Smooth muscle cell (in vitro differentiated cells): Measurements from ENCODE around the gene KCTD14. TPM values are rescaled to one million over a fixed set of nuclear protein-coding genes. Genes with fewer than 3 reads are reported as not detected.
"Not testable (repeated sequence)": the region's sequence is repeated elsewhere in the genome, so short reads cannot be mapped to it uniquely, and the experiment has no call there.

Source experiments
- DNase-seq: peaks from one replicate; lab custom pipeline; 2025; ENCODE audit not compliant: unreplicated experiment; lab: John Stamatoyannopoulos, UW
- H2AFZ ChIP-seq: fragments of 200-600 bp; sonication (generic); 2 replicates; pipeline ENCODE4 v1.6.0; 2016; ENCODE audit warnings: antibody characterized with exemption, low read depth, mild to moderate bottlenecking
- H3F3A ChIP-seq: fragments of 200-600 bp; sonication (generic); 2 replicates; pipeline ENCODE4 v1.6.0; 2017; ENCODE audit warnings: antibody characterized with exemption, low read depth
- H3K27ac ChIP-seq: fragments of 200-600 bp; sonication (generic); 2 replicates; pipeline ENCODE4 v1.5.1; 2016; ENCODE audit warnings: low read depth, mild to moderate bottlenecking
- H3K27me3 ChIP-seq: fragments of 200-600 bp; sonication (generic); 2 replicates; pipeline ENCODE4 v1.6.1; 2016; ENCODE audit warnings: low read depth, mild to moderate bottlenecking
- H3K36me3 ChIP-seq: fragments of 200-600 bp; sonication (generic); 2 replicates; pipeline ENCODE4 v1.5.1; 2016; ENCODE audit warnings: low read depth
- H3K4me1 ChIP-seq: fragments of 200-600 bp; sonication (generic); 2 replicates; pipeline ENCODE4 v1.5.1; 2016; ENCODE audit warnings: low read depth
- H3K4me2 ChIP-seq: fragments of 200-600 bp; sonication (generic); 2 replicates; pipeline ENCODE4 v1.6.0; 2016; ENCODE audit warnings: mild to moderate bottlenecking
- H3K4me3 ChIP-seq: fragments of 200-600 bp; sonication (generic); 2 replicates; pipeline ENCODE4 v1.5.1; 2016; ENCODE audit warnings: mild to moderate bottlenecking
- H3K79me2 ChIP-seq: fragments of 200-600 bp; sonication (generic); 2 replicates; pipeline ENCODE4 v1.6.0; 2016; ENCODE audit warnings: low read depth, mild to moderate bottlenecking
- H3K9ac ChIP-seq: fragments of 200-600 bp; sonication (generic); 2 replicates; pipeline ENCODE4 v1.6.0; 2016; ENCODE audit warnings: low read depth
- H3K9me3 ChIP-seq: fragments of 200-600 bp; sonication (generic); replicated peaks from 2 replicates; pipeline ENCODE4 v1.5.1; 2016; ENCODE audit warnings: low read depth
- H4K20me1 ChIP-seq: fragments of 200-600 bp; sonication (generic); 2 replicates; pipeline ENCODE4 v1.6.0; 2016; ENCODE audit warnings: low read depth
- CTCF ChIP-seq: fragments of 200-600 bp; sonication (generic); IDR thresholded peaks from 2 replicates; pipeline ENCODE4 v1.5.1; 2017; ENCODE audit warnings: borderline replicate concordance, mild to moderate bottlenecking, antibody characterized with exemption; ENCODE audit not compliant: insufficient read depth, poor library complexity, severe bottlenecking
- WGBS: methylation state at CpG from one replicate; pipeline ENCODE4 v1.1.7; 2016; ENCODE audit warnings: low lambda C conversion rate; 5-methylcytosine and 5-hydroxymethylcytosine counted together
- polyA plus RNA-seq: library from polyadenylated mRNA; unstranded; fragments of >200 nt; fragmentation: Nextera tagmentation; extraction: Ambion mirVana; gene quantifications from 2 replicates; pipeline ENCODE4 v1.2.1, GENCODE V29; 2016
- total RNA-seq: library from RNA; depleted of rRNA; stranded (reverse); fragments of >200 nt; gene quantifications from 2 replicates; pipeline ENCODE4 v1.2.3, GENCODE V29; 2014

The KCTD14 gene
- total and polyA plus RNA-seq, 2 experiments from 2014 or later: 1.5 to 1.7 TPM

- Histone ChIP-seq H3K4me2 (no peak overlapping the region), H3K79me2 (no peaks in the 10 kb centered on the region), H3K4me3 (no peak overlapping the region), H3K27ac (no peak overlapping the region), H3K36me3 (no peaks in the 10 kb centered on the region), H2AFZ (no peak overlapping the region), H3K9ac (no peak overlapping the region), H3K9me3 (no peaks in the 10 kb centered on the region), H4K20me1 (no peaks in the 10 kb centered on the region), H3K27me3 (no peaks in the 10 kb centered on the region), H3K4me1 (peaks cover 5% of the 10 kb centered on the region), H3F3A (no peaks in the 10 kb centered on the region)
- no peak for DNase-seq
- WGBS: 43% methylated on average over 3 of the region's 3 CpGs
- no peak for TF ChIP-seq CTCF
Observed at GRCh38 chr11:78020246-78020645, 2.8 kb downstream of the KCTD14 start.

GRCh38 chr11:78019808-78020207 lies 3.3 kb downstream of the KCTD14 start:
- Histone ChIP-seq H4K20me1 (no peaks in the 10 kb centered on the region), H3K9ac (no peak overlapping the region), H3K4me2 (no peak overlapping the region), H3K79me2 (no peaks in the 10 kb centered on the region), H3K27ac (no peak overlapping the region), H3K9me3 (no peaks in the 10 kb centered on the region), H3K36me3 (no peaks in the 10 kb centered on the region), H2AFZ (no peak overlapping the region), H3K27me3 (no peaks in the 10 kb centered on the region), H3K4me3 (no peak overlapping the region), H3K4me1 (peaks cover 5% of the 10 kb centered on the region), H3F3A (no peaks in the 10 kb centered on the region)
- WGBS: 52% methylated on average over 4 of the region's 4 CpGs
- DNase-seq: no peak
- TF ChIP-seq CTCF: no peak

- Histone ChIP-seq H3K4me3 (no peak overlapping the region), H3F3A (no peaks in the 10 kb centered on the region), H3K4me1 (no peaks in the 10 kb centered on the region), H3K9ac (no peak overlapping the region), H3K9me3 (no peaks in the 10 kb centered on the region), H3K36me3 (no peaks in the 10 kb centered on the region), H3K27ac (no peak overlapping the region), H3K79me2 (no peaks in the 10 kb centered on the region), H2AFZ (no peak overlapping the region), H3K27me3 (no peaks in the 10 kb centered on the region), H4K20me1 (no peaks in the 10 kb centered on the region), H3K4me2 (no peak overlapping the region)
- TF ChIP-seq CTCF: no peak
- WGBS: 93% methylated on average over 1 of the region's 1 CpG
- DNase-seq: no peak
Observed at GRCh38 chr11:78015878-78016277, 7.2 kb downstream of the KCTD14 start.

- H3K4me1 ChIP-seq, H3K79me2 ChIP-seq, H3K9ac ChIP-seq, H4K20me1 ChIP-seq, H3K4me2 ChIP-seq, H3F3A ChIP-seq, H2AFZ ChIP-seq, H3K36me3 ChIP-seq, H3K27me3 ChIP-seq, DNase-seq, H3K4me3 ChIP-seq, H3K9me3 ChIP-seq, H3K27ac ChIP-seq: not testable (repeated sequence)
- 94% methylated on average over 6 of the region's 6 CpGs for WGBS
Observed at GRCh38 chr11:78014937-78015520, 8.0 kb downstream of the KCTD14 start.
